Stimulated activated CD4-positive, alpha-beta T cell treated with anti-CD3 and anti-CD28 coated beads, Interleukin-12 subunit alpha, Interleukin-12 subunit beta, amount 100 ng/mL, for 4 hours (primary cell): ENCODE measurements around the gene CCDC18.
"Not testable (repeated sequence)": the region's sequence is repeated elsewhere in the genome, so short reads cannot be mapped to it uniquely, and the experiment has no call there.

Source experiments
- DNase-seq: peaks from one replicate; pipeline ENCODE4 v3.0.0-alpha.2; 2020

Gene CCDC18, protein sequence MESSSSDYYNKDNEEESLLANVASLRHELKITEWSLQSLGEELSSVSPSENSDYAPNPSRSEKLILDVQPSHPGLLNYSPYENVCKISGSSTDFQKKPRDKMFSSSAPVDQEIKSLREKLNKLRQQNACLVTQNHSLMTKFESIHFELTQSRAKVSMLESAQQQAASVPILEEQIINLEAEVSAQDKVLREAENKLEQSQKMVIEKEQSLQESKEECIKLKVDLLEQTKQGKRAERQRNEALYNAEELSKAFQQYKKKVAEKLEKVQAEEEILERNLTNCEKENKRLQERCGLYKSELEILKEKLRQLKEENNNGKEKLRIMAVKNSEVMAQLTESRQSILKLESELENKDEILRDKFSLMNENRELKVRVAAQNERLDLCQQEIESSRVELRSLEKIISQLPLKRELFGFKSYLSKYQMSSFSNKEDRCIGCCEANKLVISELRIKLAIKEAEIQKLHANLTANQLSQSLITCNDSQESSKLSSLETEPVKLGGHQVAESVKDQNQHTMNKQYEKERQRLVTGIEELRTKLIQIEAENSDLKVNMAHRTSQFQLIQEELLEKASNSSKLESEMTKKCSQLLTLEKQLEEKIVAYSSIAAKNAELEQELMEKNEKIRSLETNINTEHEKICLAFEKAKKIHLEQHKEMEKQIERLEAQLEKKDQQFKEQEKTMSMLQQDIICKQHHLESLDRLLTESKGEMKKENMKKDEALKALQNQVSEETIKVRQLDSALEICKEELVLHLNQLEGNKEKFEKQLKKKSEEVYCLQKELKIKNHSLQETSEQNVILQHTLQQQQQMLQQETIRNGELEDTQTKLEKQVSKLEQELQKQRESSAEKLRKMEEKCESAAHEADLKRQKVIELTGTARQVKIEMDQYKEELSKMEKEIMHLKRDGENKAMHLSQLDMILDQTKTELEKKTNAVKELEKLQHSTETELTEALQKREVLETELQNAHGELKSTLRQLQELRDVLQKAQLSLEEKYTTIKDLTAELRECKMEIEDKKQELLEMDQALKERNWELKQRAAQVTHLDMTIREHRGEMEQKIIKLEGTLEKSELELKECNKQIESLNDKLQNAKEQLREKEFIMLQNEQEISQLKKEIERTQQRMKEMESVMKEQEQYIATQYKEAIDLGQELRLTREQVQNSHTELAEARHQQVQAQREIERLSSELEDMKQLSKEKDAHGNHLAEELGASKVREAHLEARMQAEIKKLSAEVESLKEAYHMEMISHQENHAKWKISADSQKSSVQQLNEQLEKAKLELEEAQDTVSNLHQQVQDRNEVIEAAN (N-terminal part only)

DNA sequence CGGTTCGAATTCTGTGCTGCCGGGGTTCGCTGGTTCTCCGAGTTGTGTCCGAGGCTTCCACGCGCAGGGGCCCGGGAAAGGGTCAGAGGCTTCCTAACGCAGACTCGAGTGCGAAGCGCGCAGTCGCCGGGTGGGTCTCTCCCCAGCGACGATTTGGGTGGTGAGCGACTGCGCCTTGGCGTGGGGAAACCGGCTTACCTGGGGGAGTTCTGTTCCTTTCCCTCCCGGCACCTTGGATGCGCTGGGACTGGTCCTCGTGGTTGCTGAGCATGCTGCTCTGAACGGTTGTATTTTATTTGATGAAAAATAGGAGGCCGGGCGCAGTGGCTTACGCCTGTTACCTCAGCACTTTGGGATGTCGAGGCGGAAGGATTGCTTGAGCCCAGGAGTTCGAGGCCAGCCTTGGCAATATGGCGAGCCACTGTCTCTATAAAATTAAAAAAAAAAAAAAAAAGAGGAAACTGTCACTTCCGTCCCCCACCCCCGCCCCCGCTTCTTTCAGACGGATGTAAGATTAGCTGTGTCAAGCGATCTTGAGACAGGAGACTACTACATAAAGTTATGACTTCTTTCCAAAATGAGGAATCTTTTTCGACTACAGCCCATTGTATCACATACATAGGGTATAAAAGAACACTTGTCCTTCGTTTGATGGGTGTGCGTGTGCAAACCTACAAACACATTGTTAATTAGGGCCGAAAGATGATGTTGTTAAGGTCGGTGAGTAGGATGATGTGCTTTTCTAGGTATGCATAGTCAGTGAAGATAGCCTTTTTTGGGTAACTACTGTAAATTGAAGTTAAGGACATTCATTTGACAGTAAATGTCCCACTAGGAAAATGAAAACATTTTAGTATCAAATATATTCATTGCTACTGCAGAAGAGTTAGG is at the start of gene CCDC18:
Gene CCDC18 (plus strand): TSS at position 2 of the 891 bp plus-strand sequence. CDS start 2,638 bp downstream, outside the sequence.
- DNase-seq, result peak; percentile 42

DNA sequence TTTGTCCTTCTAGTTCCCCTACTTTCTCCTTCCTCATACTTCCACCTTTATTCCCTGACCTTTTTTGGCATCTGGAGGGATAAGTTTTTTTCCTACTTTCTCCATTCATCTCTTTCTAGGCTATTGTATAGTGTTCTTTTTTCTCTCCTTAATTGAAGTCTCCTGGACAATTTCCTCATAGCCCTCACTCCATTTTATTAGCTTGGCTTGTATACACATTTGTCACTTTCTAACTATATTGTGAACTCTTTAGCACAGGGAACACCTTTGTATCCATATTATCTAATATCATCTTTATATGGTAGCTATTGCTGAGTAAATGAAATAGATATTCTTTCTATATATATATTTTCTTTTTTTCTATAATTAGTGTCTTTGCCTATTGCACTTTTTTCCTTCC is 47.9 kb upstream of the CCDC18 start:
- no peak for DNase-seq

DNA sequence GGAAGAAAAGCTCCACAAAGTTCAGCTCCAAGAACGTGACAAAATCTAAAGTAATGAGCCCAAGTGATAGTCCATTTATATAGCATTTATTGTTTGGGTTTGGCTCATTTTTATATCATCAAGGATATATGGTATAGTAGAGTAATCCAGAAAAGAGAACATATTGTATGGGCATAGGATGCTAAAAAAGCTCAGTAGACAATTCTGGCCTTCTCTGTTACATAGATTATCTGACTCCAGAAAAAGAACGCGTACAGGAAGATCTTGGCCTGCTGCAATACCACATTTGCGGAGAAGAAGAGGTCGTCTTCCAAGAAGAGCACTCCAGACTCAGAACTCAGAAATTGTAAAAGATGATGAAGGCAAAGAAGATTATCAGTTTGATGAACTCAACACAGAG is 44.1 kb upstream of the CCDC18 start:
- DNase-seq, result no peak

DNA sequence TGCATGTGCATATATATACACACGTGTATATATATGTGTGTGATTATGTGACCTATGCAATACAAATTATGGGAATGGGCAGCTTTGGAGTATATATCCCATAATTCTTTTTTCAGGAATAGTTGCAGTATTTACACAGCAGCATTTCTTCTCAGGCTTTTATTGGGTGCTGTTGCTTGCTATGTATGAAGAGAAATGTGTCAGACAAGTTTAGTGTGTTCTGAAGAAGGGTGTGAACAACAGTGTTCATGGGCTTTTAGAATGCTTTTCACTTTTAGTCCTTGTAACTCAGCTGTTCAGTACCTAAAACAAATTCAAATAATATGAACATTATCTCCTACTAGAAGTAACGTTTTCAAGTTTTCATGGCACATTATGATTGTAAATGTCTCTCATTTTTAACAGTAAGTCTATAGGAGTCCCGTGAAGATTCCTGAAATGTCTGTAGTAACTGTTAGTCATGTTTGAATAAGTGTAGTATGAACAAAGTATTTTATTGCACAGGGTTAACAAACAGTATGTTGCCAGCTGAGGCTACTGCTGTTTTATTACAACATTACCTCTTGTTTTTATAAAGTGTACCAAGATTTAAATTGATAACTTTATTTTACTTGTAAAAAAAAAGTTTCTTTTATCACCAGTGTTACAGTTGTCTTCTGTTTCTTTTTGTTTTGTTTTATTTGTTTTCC is 42.8 kb upstream of the CCDC18 start:
- DNase-seq, result no peak

DNA sequence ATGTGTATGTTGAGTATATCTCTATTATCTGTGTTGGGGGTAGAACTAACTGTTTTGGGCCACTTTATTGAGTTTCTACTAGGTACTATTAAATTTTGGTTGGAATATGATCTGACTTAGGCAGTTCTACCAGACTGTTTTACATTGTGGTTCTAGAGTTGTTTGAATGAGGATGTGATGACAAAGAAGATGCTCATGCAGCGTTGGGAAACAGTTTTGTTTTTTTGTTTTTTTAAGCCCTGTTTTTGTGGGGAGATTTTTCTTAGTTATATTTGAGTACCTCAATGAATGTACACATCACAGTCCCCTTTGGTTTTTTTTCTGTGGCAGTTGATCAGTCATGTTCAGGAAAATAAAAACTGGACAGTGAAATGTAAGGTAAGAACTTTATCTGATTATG is 40.4 kb upstream of the CCDC18 start:
- no peak for DNase-seq

DNA sequence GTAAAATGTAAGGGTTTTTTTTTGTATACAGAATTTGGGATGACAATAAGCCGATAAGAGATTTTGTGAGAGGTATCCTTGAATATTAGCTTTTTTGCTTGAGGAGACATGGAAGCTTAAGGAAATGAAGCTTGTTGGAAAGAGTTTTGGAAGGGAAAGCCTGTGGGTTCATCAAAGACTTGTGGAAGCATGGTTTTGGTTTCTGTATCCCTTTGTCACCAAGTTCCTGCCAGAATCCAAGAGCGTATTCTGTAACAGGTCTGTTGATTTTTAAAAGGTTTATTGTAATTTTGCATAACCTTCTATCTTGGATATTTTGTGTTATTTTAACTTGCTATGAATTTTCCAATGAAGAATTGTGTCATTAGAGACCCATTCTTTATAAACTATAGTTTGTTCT is 38.4 kb upstream of the CCDC18 start:
- DNase-seq, result no peak

DNA sequence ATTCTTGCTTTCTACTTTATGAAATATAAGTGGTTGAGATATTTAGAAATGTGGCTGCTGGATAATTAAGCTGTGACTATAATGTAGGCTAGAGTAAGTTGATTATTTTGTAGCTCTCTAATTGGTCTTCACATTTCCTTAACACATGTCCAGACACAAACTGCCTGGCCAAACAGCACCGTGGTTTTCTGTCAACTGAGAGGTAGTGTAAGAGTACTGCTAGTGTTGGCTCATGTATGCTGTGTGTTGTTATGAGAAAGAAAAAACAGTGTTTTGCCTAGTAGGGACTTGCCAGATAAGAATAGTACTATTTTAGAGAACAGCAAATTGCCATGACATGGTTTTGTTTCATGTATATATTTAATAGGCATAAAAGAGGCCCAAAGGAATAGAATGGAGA is 37.4 kb upstream of the CCDC18 start:
- no peak for DNase-seq

DNA sequence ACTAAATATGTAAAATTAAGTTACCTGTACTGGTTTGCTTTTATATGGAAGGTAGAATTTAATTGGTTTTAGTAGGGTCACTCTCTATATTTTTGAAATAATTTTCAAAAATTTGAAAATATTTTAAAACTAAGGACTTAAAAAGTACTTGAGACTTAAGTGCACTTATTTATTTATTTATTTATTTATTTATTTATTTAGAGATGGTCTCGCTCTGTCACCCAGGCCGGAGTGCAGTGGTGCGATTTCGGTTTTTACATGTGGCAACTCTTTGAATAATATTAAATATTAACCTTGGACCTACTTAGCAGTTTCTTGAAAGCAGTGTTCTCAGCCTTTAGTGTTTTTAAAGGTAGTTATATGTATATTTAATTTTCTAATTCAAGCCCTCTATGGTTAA is 36.8 kb upstream of the CCDC18 start:
- no peak for DNase-seq

DNA sequence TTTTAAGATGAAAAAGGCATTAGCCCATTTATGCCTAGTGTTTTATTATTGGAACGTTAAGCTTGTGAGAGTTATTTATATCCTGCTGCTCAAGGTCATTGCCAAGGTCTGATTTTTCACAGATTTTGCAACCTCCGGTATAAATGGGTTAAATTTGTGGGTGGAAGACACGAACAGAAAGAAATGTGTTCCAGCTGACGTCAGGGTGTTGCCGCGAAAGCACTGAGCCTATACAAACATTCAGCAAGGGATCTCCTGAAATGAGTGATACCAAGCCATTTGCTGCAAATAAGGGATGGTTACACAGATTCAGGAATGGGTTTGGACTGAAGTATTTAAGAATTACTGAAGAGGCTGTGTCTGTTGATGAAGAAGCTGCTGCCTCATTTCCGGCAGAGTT is 32.5 kb upstream of the CCDC18 start:
- DNase-seq, result no peak

DNA sequence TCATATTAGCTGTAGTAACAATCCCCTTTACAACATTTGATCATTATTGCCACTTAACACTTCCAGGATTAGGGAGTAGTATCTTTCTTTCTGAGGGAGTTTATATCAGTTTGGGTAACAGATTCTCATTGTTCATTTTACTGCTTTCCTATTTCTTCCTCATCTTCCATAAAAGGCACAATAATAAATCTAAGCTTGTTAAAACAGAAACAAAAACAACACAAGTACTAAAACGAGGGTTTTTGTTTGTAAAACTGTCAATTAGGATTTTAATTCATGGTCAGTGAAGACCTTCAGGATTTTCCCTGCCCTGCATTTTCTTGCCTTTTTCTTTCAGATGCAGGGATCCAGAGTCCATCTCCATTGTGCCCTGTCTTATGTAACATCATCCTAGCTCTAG is 29.8 kb upstream of the CCDC18 start:
- no peak for DNase-seq

DNA sequence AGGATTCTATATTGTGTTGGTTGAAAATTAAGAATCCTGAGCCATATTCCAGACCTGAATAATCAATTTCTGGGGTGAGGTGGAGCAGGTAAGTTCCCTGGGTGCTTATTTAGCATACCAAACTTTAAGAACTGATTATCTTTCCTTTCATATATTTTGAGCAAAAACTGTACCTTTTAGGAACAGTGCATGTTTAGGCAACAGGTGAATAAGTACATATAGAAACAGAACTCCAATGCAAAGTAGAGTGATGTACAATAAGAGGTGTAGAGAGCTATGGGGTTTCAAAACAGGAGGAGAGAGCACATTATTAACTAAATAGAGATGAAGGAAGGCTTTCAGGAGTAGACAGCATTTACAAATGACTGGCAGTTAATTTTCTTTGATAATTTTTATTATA is 29.1 kb upstream of the CCDC18 start:
- DNase-seq, result no peak

DNA sequence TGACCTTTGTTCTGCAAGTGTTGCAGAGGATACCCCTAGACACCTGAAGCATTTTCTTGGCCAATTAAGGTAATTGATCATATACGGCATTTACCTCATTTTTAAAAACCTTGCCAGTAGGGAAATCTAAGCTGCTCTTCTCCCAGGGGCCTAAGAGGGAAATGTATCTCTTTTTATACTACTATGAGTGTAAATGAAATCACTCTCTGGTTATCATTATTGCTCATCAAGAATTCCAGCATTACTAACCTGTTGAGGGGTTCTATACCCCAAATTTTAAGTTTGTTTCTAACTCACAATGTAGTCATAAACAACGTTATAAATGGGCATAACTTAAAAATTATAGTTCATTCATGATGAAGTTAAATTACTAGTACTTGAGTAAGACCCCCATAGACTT is 27.7 kb upstream of the CCDC18 start:
- DNase-seq, result no peak

DNA sequence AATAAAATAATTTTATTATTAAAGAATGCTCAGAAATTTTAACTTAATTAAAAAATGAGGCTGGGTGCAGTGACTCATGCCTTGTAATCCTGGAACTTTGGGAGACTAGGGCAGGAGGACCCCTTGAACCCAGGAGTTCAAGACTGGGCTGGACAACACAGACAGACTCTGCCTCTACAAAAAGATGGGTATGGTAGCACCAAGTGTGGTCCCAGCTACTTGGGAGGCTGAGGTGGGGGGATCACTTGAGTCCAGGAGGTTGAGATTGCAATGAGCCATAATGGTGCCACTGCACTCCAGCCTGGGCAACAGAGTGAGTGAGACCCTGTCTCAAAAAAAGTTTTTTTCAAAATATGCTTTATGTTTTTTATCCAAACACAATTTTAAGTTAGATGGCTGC is 25.6 kb upstream of the CCDC18 start:
- DNase-seq, result no peak

DNA sequence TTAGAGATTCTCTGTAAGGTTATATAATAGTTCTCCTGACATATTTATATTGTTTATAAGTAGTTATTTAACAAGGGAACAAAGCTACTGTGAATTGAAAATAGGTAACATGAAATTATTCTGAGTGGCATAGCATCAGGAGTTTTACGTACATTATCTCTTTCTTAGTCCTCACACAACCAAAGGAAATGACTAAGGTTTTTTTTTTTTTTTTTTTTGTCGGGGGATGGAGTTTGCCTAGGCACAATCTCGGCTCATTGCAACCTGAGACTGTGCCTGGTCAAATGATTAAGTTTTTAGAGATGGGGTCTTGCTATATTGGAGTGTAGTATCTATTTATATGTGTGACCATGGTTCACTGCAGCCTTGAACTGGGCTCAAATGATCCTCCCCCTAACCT is 25.2 kb upstream of the CCDC18 start:
- no peak for DNase-seq

DNA sequence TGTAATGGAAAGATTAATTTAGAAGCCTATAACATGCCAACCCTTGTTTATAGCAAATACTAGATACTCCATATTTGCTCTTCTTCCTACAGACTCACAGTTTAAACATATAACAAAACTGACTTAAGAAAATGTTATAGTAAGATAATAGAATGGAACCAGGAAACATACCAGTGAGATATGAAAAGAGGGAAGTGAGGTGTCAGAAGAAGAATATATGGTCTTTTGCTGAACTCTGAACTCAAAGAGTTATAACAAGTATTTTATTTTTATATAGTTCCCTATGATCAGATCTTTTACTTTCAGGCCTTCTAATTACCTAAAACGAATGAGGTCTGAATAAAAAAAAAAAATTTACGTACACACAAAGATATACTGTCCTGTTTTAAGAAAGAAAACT is 21.2 kb upstream of the CCDC18 start:
- DNase-seq, result no peak

DNA sequence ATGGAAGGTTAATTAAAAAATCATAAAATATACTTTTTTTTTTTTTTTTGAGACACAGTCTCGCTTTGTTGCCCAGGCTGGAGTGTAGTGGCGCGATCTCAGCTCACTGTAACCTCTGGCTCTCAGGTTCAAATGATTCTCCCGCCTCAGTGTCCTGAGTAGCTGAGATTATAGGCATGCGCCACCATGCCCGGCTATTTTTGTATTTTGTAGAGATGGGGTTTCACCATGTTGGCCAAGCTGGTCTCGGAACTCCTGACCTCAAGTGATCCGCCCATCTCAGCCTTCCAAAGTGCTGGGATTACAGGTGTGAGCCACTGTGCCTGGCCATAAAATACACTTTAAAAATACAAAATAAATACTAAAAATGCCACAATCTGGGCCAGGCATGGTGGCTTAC is 17.2 kb upstream of the CCDC18 start:
- not testable (repeated sequence) for DNase-seq

DNA sequence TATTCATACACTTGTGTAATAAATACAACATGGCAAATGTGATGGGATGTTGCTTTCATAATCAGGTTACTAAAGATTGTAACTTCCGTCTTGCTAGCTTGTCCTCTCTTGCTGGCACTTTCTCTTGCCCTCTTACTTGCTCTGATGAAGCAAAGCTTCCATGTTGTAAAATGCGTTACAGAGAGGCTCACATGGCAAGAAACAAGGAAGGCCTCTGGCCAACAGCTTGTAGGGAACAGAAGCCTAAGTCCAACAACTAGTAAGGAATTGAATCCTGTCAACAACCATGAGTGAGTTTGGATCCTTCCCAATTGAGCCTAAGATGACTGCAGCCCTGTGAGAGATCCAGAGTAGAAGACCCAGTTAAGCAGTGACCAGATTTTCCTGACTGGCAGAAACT is 15.7 kb upstream of the CCDC18 start:
- no peak for DNase-seq

DNA sequence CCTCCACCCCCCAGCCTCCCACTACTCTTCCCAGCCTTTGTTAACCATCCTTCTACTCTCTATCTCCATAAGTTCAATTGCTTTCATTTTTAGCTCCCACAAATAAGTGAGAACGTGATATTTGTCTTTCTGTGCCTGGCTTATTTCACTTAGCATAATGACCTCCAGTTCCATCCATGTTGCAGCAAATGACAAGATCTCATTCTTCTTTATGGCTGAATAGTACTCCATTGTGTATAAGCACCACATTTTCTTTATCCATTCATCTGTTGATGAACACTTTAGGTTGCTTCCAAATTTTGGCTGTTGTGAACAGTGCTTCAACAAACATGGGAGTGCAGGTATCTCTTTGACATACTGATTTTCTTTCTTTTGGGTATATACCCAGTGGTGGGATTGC is 14.6 kb upstream of the CCDC18 start:
- DNase-seq, result not testable (repeated sequence)

DNA sequence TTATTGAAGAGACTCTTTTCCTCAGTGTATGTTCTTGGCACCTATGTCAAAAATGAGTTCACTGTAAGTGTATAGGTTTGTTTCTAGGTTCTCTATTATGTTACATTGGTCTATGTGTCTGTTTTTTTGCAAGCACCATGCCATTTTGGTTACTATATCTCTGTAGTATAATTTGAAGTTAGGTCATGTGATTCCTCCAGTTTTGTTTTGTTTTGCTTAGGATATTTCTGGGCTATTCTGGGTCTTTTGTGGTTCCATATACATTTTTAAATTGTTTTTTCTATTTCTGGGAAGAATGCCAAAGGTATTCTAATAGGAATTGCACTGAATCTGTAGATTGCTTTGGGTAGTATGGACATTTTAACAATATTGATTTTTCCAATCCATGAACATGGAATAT is 13.5 kb upstream of the CCDC18 start:
- no peak for DNase-seq

DNA sequence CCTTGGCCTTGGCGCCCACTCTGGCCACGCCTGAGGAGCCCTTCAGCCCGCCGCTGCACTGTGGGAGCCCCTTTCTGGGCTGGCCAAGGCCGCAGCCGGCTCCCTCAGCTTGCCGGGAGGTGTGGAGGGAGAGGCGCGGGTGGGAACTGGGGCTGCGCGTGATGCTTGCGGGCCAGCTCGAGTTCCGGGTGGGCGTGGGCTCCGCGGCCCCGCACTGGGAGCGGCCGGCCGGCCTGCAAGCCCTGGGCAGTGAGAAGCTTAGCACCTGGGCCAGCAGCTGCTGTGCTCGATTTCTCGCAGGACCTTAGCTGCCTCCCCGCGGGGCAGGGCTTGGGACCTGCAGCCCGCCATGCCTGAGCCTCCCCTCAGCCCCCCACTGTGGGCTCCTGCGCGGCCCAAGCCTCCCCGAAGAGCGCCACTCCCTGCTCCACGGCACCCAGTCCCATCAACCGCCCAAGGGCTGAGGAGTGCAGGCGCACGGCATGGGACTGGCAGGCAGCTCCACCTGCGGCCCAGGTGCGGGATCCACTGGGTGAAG is 10.3 kb upstream of the CCDC18 start:
- not testable (repeated sequence) for DNase-seq

DNA sequence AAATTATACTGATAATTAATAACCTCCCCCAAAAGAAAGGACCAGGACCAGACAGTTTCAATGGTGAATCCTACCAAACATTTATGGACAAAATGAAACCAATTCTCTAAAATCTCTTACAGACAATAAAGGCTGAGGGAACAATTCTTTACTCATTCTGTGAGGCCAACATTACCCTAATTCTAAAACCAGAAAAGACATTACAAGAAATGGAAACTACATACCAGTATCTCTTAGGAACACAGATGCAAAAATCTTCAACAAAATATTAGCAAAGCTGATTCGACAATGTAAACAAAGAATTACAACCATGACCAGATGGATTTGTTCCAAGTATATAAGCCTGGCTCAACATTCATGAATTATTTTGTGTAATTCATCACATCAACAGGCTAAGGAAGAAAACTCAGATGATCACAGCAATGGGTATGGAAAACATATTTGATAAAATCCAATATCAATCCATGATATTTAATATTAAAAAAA is 8.9 kb upstream of the CCDC18 start:
- no peak for DNase-seq
